Naive B cell (primary cell): ENCODE measurements around the gene SMIM1. TPM values are rescaled to one million over a fixed set of nuclear protein-coding genes. Genes with fewer than 3 reads are reported as not detected.
"Not testable (repeated sequence)": the region's sequence is repeated elsewhere in the genome, so short reads cannot be mapped to it uniquely, and the experiment has no call there.

Experiments
- ATAC-seq, 2 donors: fragments of 150-1000 bp; cut with Tn5 transposase; 2 replicates each; pipeline ENCODE4 v1.10.0; 2021; ENCODE audit warnings: low read depth in 2 of 2, mild to moderate bottlenecking in 2 of 2, moderate library complexity in 2 of 2
- DNase-seq: peaks from one replicate; pipeline ENCODE4 v3.0.0; 2022
- H3K27ac Mint-ChIP-seq, 6 donors: one replicate each; pipeline ENCODE4 v1.8.0; 2020 to 2022; ENCODE audit warnings: mild to moderate bottlenecking in 6 of 6, mixed read lengths in 6 of 6, moderate library complexity in 5 of 6, inconsistent platforms in 2 of 6
- H3K27me3 Mint-ChIP-seq, 3 donors: one replicate each; pipeline ENCODE4 v1.8.0; 2021 to 2022; ENCODE audit warnings: mixed read lengths in 3 of 3, mild to moderate bottlenecking in 1 of 3
- H3K36me3 Mint-ChIP-seq, 2 donors: one replicate each; pipeline ENCODE4 v1.8.0; 2020 to 2022; ENCODE audit warnings: mixed read lengths in 2 of 2, inconsistent platforms in 1 of 2, mild to moderate bottlenecking in 1 of 2
- H3K4me1 Mint-ChIP-seq, 3 donors: one replicate each; pipeline ENCODE4 v1.8.0; 2020 to 2022; ENCODE audit warnings: mixed read lengths in 3 of 3, inconsistent platforms in 1 of 3, mild to moderate bottlenecking in 1 of 3, moderate library complexity in 1 of 3
- H3K4me3 Mint-ChIP-seq, 8 donors: one replicate each; pipeline ENCODE4 v1.8.0; 2020 to 2022; ENCODE audit warnings: mild to moderate bottlenecking in 8 of 8, mixed read lengths in 8 of 8, moderate library complexity in 8 of 8, inconsistent platforms in 2 of 8
- H3K9me3 Mint-ChIP-seq, 7 donors: one replicate each; pipeline ENCODE4 v1.8.0; 2020 to 2022; ENCODE audit warnings: mixed read lengths in 7 of 7, mild to moderate bottlenecking in 5 of 7, inconsistent platforms in 2 of 7, moderate library complexity in 1 of 7
- polyA plus RNA-seq, 6 donors: library from polyadenylated mRNA; unstranded; fragments of 300-500 nt; fragmentation: Illumina TruSeq; gene quantifications; one replicate each; pipeline ENCODE4 v1.2.3, GENCODE V29; 2021; ENCODE audit warnings: low read depth in 6 of 6

The SMIM1 gene, protein sequence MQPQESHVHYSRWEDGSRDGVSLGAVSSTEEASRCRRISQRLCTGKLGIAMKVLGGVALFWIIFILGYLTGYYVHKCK
- 1 to 10 TPM in 3 of 6 donors, under 1 TPM in 2, not detected in 1; 0.82 to 2.2 (median 1.4) TPM for polyA plus RNA-seq

DNA sequence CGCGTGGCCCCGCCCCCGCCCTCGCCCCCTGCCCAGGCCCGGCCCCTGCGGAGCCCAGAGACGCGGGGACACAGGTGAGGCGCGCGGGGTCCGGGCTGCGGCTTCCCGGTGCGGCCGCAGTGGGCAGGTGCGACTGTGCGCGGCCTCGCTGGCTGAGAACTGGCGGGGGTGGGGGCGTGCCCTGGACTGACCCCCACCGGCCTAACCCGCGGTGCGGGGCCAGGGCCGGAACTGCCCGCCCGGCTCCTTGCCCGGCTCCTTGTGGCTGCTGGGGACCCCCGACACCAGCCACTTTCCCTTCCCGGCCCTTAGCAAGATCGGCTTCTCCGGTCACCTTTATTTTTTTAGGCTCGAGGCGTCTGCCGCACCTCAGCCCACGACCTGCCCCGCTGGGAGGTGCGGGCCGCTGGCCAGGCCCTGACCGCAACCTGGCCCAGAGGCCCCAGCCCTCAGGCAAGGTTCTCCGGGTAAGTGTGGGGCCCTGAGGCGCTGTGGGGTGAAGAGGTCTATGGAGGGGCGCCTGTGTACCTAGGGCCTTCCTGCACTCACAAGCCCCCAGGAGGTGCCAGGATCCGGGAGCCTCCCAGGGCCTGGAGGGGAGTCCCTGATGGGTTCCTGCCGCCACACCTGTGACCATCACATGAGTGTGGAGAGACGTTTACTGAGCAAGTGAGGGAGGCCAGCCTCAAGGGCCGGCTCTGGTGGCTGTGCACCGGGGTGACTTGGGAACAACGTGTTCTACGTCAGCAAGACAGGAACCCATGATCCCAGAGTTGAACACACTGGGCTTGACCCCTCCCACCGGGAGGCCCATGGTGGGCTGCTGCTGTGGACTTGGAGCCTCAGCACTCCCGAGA lies at the start of gene SMIM1:
TSS of gene SMIM1 (plus strand) at position 35 of the 857 bp plus-strand sequence. CDS start 2,625 bp downstream, outside the sequence.
- ATAC-seq: no peak

DNA sequence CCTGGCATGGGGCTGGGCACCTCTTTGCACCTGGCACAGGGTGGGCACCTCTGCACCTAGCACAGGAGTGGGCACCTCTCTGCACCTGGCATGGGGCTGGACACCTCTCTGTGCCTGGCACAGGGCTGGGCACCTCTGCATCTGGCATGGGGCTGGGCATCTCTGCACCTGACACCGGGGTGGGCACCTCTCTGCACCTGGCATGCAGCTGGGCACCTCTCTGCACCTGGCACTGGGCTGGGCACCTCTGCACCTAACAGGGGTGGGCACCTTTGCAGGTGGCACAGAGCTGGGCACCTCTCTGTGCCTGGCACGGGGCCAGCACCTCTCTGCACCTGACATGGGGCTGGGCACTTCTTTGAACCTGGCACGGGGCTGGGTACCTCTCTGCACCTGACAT lies 49.7 kb upstream of the SMIM1 start:
- no peaks in the 10 kb centered on the region for H3K36me3 Mint-ChIP-seq
- no peak overlapping the region for H3K4me3 Mint-ChIP-seq
- H3K4me1 Mint-ChIP-seq: peaks cover 0 to 4% (median 0%) of the 10 kb centered on the region in 3 donors
- no peak for ATAC-seq
- H3K27me3 Mint-ChIP-seq: peaks cover 5 to 23% (median 19%) of the 10 kb centered on the region in 3 donors
- H3K9me3 Mint-ChIP-seq: no peaks in the 10 kb centered on the region
- DNase-seq: no peak
- H3K27ac Mint-ChIP-seq: no peak overlapping the region

More for the DNA sequence above, at the start of gene SMIM1:
- Mint-ChIP-seq H3K4me3 (peak within 1 kb of the TSS; percentile 74 to 89 (median 80)), H3K36me3 (no peaks in the 10 kb centered on the region), H3K27me3 (peaks cover 0 to under 1% (median 0%) of the 10 kb centered on the region in 3 donors), H3K4me1 (peaks cover 17 to 34% (median 28%) of the 10 kb centered on the region in 3 donors), H3K27ac (peak within 1 kb of the TSS in 3 of 6 donors; percentile 26 to 71 (median 37)), H3K9me3 (no peaks in the 10 kb centered on the region)
- no peak for DNase-seq

DNA sequence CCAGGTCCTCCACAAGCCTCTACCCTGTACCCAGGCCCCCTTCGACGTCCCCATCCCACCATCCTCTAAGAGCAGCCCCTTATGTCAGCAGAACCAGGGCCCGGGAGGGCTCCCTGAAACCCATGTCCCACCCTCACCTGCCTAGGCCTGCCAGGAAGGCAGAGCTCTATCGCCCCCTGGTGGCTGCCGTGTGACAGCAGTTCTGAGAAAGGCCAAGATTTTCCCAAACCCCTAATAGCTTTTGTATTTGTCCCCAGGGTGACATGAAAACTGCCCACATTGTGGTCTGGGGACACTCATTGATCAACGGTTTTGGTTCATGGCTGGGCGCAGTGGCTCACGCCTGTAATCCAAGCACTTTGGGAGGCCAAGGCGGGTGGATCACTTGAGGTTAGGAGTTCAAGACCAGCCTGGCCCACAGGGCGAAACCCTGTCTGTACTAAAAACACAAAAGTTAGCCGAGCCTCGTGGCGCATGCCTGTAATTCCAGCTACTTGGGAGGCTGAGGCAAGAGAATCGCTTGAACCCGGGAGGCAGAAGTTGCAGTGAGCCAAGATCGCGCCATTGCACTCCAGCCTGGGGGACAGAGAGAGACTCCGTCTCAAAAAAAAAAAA lies 48.0 kb upstream of the SMIM1 start:
- H3K27me3 Mint-ChIP-seq: peaks cover 7 to 27% (median 26%) of the 10 kb centered on the region in 3 donors
- not testable (repeated sequence) for H3K36me3 Mint-ChIP-seq, H3K9me3 Mint-ChIP-seq, H3K4me3 Mint-ChIP-seq, H3K4me1 Mint-ChIP-seq
- ATAC-seq (peak; percentile 71 to 78), DNase-seq (peak; percentile 68)
- H3K27ac Mint-ChIP-seq: peak overlapping the region in 1 of 6 donors; percentile 61

DNA sequence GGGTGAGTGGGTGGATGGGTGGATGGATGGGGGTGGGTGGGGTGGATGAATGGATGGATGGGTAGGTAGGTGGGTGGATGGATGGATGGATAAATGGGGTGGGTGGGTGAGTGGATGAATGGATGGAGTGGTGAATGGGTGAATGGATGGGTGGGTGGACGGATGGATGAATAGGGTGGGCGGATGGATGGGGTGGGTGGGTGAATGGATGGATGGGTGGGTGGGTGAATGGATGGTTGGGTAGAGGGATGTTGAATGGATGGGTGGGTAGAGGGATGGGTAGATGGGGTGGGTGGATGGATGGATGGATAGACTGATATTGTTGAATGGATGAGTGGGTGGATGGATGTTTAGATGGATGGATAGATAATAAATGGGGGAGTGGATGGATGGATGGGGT lies 47.2 kb upstream of the SMIM1 start:
- Mint-ChIP-seq H3K27ac (no peak overlapping the region), H3K4me1 (peaks cover 0 to 4% (median 0%) of the 10 kb centered on the region in 3 donors), H3K9me3 (no peaks in the 10 kb centered on the region), H3K27me3 (peaks cover 7 to 27% (median 20%) of the 10 kb centered on the region in 3 donors), H3K4me3 (no peak overlapping the region), H3K36me3 (no peaks in the 10 kb centered on the region)
- ATAC-seq (no peak), DNase-seq (no peak)

DNA sequence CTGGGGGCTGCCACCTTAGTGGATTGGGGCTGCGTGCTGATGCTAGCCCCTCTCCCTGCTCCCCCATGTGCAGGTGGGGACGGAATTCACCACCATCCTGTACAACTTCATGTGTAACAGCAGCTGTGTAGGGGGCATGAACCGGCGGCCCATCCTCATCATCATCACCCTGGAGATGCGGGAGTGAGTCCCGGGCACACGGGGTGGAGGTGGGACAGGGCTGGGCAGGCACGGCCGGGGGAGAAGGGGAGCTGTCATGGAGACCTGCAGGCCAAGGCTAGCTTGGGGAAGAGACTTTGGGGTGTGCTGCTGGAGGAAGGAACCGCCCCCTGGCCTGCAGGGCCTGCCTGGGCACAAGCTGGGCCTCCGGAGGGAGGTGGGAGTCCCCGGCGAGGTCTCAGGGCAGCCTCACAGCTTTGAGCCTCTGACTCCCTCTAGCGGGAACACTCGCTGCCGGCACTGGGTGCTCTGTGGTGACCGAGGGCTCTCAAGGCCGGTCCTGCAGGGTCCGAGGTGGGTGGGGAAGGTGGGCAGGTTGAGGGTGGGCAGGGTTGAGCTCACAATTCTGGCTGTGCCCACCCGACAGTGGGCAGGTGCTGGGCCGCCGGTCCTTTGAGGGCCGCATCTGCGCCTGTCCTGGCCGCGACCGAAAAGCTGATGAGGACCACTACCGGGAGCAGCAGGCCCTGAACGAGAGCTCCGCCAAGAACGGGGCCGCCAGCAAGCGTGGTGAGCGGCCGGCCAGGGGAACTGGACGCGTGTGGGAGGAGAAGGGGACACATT lies 45.3 kb upstream of the SMIM1 start:
- no peak overlapping the region for H3K27ac Mint-ChIP-seq
- no peaks in the 10 kb centered on the region for H3K36me3 Mint-ChIP-seq
- ATAC-seq (peak; percentile 25 to 28), DNase-seq (no peak)
- H3K4me3 Mint-ChIP-seq: no peak overlapping the region
- peaks cover 0 to 4% (median 0%) of the 10 kb centered on the region in 3 donors for H3K4me1 Mint-ChIP-seq
- no peaks in the 10 kb centered on the region for H3K9me3 Mint-ChIP-seq
- peaks cover 7 to 32% (median 20%) of the 10 kb centered on the region in 3 donors for H3K27me3 Mint-ChIP-seq

DNA sequence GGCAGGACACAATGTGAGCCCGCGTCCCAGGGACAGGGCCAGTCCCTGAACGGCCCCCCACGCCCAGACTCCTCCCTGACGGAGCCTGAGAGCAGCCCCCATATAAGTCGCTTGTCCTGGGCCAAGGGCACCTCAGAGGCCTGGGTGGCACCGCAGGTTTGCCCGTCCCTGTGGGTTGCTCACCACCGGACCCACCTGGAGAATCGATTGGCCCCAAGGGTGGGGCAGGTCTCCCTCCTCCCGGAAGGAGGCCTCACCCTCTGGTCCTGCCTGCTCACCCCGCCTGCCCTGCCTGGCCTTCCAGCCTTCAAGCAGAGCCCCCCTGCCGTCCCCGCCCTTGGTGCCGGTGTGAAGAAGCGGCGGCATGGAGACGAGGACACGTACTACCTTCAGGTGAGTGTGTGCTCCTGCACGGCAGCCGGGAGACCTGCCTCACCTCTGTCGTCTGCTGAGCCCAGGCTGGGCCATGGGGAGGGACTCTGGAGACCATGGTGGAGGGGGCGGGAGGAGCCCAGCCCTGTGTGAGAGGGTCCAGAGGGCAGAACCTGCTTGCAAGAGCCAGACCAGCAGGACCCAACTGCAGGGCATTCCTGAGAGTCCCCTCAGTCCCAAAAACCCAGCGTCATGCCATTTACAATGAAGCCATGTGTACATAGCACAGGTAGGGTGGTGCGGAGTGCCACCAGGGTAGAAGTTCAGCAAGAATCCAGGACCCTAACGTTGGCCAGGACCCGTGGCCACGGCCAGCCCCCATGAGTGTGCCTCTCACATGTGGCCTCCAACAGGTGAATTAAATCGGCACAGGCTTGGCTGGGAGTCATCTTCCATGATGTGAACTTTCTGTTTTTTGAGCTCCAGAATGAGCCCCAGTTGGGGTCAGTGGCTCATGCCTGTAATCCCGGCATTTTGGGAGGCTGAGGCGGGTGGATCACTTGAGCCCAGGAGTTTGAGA lies 44.4 kb upstream of the SMIM1 start:
- DNase-seq (no peak), ATAC-seq (no peak)
- peak overlapping the region in 1 of 8 donors; percentile 56 for H3K4me3 Mint-ChIP-seq
- peaks cover 0 to 4% (median 0%) of the 10 kb centered on the region in 3 donors for H3K4me1 Mint-ChIP-seq
- H3K36me3 Mint-ChIP-seq: no peaks in the 10 kb centered on the region
- H3K27ac Mint-ChIP-seq: no peak overlapping the region
- H3K27me3 Mint-ChIP-seq: peaks cover 7 to 32% (median 20%) of the 10 kb centered on the region in 3 donors
- no peaks in the 10 kb centered on the region for H3K9me3 Mint-ChIP-seq

DNA sequence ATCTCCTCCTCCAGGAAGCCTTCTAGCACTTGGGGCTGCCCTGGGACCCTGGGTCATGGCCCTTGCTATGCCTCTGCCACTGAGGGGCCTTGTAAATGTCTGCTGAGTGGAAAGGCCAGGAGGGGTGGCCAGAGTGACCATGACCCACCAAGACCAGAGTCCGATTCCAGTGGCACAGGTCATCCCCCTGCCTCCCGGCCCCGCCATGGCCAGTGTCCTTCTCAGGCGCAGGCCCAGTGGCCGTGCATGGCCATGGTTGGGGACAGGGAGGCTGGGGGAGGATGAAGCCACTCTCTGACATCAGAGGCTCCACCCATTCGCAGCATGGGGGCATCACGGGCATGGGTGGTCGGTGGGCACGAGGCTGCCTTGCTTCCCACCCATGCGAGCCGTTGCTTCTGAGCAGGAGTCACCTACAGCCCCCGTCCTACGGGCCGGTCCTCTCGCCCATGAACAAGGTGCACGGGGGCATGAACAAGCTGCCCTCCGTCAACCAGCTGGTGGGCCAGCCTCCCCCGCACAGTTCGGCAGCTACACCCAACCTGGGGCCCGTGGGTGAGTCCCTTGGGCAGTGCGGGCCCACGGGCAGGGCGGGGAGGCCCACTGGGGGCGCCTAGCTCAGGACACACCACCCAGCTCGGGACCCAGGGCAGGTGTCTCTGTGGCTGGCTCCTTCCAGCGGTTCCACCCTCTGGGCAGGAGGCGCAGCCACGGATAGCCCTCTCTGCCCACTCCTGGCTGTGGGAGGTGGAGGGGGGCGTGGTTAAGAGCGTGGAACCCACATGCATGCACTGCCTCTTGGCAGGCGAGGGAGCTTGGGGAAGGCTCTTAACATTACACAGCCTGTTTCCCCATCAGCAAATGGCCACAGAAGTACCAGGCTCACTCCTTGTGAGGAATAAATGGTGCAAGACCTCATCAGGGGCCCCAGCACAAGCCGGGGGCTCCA lies 42.7 kb upstream of the SMIM1 start:
- Mint-ChIP-seq H3K4me1 (peaks cover 0 to 4% (median 0%) of the 10 kb centered on the region in 3 donors), H3K27ac (no peak overlapping the region), H3K4me3 (no peak overlapping the region), H3K27me3 (peaks cover 3 to 32% (median 20%) of the 10 kb centered on the region in 3 donors), H3K9me3 (no peaks in the 10 kb centered on the region), H3K36me3 (no peaks in the 10 kb centered on the region)
- ATAC-seq (no peak), DNase-seq (no peak)

DNA sequence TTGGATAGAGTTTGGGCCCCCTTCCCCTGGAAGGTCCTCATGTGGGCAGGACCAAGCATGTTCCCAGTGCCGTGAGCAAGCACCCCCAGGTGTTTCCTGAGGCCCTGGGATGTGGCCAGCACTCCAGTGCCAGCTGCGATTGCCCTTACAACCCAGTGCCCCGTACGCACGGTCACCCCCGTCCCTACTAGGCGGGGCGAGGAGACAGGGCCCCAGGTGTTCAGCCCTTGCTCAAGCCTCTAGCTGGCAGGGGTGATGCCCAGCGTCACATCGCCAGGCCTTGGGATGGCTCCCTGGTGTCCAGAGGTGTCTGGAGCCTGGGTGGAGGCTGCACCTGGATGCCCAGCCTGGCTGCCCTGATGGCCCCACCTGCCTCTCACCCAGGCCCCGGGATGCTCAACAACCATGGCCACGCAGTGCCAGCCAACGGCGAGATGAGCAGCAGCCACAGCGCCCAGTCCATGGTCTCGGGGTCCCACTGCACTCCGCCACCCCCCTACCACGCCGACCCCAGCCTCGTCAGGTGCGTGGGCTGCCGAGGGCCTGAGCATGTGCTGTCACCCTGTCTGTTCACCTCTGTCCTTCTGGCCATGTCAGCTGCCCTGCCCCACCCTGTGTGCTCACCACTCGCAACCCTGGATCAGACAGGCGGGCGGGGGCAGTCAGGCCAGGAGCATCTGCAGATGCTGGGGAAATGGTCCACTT lies 41.9 kb upstream of the SMIM1 start:
- peaks cover 0 to 4% (median 0%) of the 10 kb centered on the region in 3 donors for H3K4me1 Mint-ChIP-seq
- ATAC-seq (no peak), DNase-seq (no peak)
- H3K27me3 Mint-ChIP-seq: peaks cover 3 to 26% (median 20%) of the 10 kb centered on the region in 3 donors
- no peaks in the 10 kb centered on the region for H3K9me3 Mint-ChIP-seq
- H3K27ac Mint-ChIP-seq: no peak overlapping the region
- H3K36me3 Mint-ChIP-seq: peaks cover 0 to under 1% of the 10 kb centered on the region in 2 donors
- H3K4me3 Mint-ChIP-seq: no peak overlapping the region

DNA sequence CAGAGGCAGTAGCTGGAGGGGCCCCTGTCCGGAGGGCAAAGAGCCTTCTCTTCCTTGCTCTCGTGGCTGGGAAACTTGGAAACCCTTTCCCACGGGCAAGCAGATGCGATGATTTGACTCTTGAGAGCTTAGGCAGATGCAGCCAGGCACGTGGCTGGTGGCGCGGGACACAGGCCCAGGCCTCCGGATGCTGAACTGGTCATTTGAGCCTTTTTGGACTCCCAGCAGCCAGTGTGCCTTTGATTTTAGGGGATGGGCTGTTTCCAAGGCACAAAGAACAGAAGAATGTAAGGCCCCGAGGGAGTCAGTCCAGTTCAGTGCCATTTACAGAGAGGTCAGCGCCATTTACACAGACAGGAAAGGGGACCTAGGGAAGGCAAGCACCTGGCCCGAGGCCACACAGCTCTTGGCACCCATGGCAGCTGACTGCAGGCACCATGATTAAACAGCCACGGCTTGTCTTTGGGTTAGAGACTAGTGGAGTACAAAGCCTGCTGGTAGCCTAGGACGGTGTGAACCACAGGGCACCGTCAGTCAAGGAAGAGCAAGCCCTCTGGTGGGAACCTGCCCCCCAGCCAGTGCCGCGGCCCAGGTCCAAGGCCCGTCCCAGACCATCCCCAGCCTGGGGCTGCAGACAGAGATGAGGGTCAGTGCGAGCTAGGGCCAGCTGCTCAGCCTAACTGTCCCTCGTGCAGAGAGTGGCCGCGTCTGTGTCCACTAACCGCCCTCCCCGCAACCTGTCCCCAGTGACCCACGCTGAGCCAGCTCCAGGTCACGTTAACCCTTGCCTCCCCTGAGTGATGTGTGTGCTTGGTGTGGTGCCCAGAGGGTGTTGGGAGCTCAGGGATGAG lies 40.7 kb upstream of the SMIM1 start:
- Mint-ChIP-seq H3K36me3 (peaks cover 0 to 5% of the 10 kb centered on the region in 2 donors), H3K27ac (no peak overlapping the region), H3K4me1 (peaks cover 0 to under 1% (median 0%) of the 10 kb centered on the region in 3 donors), H3K4me3 (no peak overlapping the region), H3K27me3 (peaks cover 3 to 16% (median 15%) of the 10 kb centered on the region in 3 donors), H3K9me3 (no peaks in the 10 kb centered on the region)
- no peak for ATAC-seq
- no peak for DNase-seq

DNA sequence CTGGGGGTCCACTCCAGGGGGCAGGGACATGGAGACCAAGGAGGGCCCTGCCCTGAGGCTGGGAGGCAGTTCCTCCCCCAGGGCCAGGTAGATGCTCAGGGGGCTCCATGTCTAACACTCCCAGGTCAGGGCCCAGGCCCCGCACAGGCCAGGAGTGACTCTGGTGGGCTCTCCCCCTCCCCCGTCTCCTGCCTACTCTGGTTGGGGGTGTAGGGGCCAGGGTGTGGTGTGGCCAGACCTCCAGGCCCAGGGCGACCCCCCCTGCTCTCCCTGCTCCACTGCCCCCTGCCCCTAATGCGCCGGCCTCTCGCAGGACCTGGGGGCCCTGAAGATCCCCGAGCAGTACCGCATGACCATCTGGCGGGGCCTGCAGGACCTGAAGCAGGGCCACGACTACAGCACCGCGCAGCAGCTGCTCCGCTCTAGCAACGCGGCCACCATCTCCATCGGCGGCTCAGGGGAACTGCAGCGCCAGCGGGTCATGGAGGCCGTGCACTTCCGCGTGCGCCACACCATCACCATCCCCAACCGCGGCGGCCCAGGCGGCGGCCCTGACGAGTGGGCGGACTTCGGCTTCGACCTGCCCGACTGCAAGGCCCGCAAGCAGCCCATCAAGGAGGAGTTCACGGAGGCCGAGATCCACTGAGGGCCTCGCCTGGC lies 40.0 kb upstream of the SMIM1 start:
- ATAC-seq (no peak), DNase-seq (no peak)
- no peaks in the 10 kb centered on the region for H3K4me1 Mint-ChIP-seq
- peaks cover 3 to 13% (median 13%) of the 10 kb centered on the region in 3 donors for H3K27me3 Mint-ChIP-seq
- peaks cover 0 to 5% of the 10 kb centered on the region in 2 donors for H3K36me3 Mint-ChIP-seq
- H3K27ac Mint-ChIP-seq: peak overlapping the region in 1 of 6 donors; percentile 18
- no peak overlapping the region for H3K4me3 Mint-ChIP-seq
- H3K9me3 Mint-ChIP-seq: no peaks in the 10 kb centered on the region
